EH (cell line): Measurements from ENCODE around the gene LRRC27.

Experiments used
- DNase-seq: peaks from one replicate; pipeline ENCODE4 v3.0.0-alpha.2; 2015; ENCODE audit warnings: low read depth

The LRRC27 gene

GRCh38 chr10:132402781-132403241, 70.8 kb downstream of the LRRC27 start:
- DNase-seq = no peak

DNA sequence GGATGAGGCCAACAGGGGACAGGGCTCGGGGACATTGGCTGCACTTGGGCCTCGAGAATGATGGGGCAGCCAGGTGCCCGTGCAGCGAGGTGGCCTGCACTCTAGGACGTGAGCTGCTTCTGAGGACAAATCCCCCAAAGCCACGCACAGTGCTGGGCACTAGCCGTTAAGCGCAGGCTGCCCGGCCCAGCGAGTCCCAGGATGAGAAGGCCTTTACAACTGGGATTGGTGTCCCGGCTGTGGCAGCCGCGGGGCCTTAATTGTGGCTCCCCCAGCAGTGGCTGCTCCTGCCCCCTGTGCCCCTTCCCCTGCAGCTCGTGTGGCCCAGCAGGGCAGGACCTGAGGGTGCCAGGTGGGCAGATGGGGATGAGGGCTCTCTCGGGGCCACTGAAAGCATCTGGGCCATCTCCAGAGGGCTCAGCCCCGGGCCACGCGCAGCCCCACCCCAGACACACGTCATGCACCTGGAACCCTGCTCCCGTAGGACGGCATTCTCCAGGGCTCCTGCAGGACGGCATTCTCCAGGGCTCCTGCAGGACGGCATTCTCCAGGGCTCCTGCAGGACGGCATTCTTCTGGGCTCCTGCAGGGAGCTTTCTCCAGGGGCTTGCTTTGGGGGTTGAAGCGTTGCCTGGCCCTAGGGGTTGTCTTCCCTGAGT, 71.6 kb downstream of the LRRC27 start:
- no peak for DNase-seq

GRCh38 chr10:132404169-132404880, 72.3 kb downstream of the LRRC27 start:
- no peak for DNase-seq

- DNase-seq = no peak
Observed at GRCh38 chr10:132404911-132405462, 73.0 kb downstream of the LRRC27 start.

DNA sequence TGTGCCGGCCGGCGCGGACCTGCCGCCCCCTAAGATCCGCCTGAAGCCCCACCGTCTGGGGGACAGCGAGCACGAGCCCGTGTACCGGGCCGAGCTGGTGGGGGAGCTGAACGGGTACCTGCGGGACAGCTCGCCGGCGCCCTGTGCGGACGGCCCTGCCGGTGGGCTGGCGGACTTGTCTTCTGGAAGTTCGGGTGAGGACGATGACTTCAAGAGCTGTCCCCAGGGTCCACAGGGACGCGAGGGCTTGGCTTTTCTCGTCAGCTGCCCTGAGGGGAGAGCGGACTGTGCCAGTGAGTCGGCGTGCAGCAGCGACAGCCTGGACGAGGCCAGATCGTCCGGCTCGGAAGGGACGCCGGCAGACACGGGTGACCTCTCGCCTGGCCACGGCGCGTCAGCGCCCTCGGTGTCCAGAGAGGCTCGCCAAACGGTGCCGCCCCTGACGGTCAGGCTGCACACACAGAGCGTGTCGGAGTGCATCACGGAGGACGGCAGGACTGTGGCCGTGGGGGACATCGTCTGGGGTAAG, 73.5 kb downstream of the LRRC27 start:
- DNase-seq = no peak

DNA sequence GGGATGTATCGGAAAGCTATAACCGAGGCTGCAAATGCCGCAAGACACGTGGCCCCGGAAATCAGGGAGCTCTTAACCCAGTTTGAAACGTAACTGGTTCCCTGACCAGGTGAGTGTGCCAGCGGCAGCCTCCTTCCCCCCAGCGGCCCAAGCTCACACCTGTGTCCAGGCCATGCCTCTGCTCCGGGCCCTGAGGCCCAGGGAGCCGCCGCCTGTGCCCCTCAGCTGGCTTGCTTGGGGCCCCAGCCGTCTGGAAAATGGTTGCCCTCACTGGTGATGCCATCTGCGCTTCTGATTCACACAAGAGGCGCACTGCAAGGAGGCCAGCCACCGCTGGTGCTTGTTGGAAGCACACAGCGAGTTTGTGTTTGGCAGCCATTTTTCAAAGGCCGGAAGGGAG, 74.2 kb downstream of the LRRC27 start:
- DNase-seq = no peak

DNA sequence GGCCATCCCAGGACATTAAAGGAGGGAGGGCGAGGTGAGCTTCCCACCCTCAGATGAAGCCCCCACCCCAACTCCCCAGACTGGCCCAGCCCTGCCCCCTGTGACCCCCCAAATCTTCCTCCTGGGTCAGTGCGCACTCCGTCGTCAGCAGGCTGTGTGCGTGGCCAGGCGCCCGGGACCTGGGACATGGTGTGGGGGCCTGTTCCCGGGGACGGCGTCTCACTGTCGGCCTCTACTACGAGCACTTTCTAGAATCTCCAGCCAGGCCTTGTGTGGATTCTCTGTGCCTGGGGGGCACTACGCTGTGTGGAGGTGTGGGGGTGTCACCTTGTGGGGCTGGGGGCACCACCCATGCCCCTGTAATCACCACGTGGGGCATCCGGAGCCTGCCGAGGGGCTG, 74.8 kb downstream of the LRRC27 start:
- DNase-seq = no peak

GRCh38 chr10:132407243-132407746, 75.3 kb downstream of the LRRC27 start:
- no peak for DNase-seq

GRCh38 chr10:132407846-132408278, 75.9 kb downstream of the LRRC27 start:
- peak; percentile 60 for DNase-seq

- no peak for DNase-seq
Observed at GRCh38 chr10:132408367-132408781, 76.4 kb downstream of the LRRC27 start.

DNA sequence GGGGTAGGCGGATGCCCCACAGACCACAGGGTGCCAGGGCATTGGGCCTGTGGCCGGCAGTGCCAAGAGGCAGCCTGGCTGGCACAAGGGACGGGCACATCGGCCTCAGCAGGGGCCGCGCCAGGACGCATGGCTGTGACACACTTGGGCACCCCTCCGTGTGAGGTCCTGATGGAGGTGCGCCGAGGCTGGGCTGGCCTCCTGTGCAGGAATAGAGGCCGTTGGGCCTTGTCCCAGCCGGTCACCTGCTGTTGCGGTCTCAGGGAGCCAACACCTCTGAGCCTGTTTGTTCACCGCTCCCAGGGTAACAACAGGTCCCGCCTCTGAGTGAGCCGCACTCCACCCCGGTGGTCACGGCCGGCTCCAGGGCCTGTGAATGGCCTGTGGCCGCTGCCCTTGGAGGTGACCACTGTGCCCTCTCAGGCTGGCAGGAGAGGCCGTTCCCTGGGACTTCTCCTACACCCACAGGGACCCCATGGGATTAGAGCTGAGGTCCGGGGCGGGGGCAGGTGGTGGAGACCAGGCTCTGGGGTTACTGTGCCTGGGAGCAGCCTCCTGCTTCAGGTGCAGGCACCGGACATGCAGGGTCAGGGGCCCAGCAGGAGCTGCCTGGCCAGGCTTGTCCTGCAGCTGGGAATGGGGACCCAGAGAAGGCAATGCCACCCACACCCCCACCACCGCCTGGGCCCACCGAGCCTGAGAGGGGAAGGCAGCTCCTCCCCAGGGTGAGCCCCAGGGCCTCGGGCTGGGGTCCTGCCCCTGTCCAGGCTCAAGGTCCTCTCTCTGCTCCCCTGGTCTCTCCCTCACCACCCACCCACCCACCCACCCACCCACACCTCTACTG, 77.1 kb downstream of the LRRC27 start:
- DNase-seq = no peak

- no peak for DNase-seq
Observed at GRCh38 chr10:132409667-132410028, 77.7 kb downstream of the LRRC27 start.

GRCh38 chr10:132410056-132410778, 78.2 kb downstream of the LRRC27 start:
- DNase-seq = no peak

- no peak for DNase-seq
Observed at GRCh38 chr10:132410779-132411532, 79.0 kb downstream of the LRRC27 start.

DNA sequence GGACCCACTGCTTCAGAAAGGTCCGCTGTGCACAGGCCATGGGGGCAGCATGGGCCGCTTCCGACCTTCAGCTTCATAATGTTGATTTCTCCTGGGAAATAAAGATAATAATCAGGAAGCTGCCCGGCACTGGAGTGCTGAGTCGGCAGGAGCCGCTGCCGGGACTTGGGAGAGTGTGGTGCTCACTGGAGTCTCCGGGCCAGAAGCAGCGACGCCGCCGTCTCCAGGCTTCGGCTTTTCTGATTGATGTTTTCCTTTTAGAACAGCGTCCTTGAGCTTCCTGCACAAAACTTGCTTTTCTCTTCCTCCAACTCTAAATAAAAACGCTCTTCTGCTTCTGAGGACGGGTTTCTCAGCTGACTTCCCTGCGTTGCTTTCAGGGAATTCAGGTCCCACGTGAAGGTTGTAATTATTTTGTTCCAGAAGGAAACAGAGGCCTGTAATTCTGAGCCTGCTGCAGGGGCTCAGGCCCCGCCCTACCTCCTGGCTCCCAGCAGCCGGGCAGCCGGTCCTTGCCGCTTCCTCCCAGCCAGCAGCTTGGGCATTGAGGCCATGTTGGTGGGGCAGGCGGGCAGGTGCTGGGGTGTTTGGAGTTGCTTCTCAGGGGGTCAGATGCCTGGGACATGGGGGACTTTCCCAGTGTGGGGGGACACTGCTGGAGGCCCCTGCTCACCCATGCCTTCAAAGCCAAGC, 79.7 kb downstream of the LRRC27 start:
- peak; percentile 26 for DNase-seq

GRCh38 chr10:132412316-132413192, 80.6 kb downstream of the LRRC27 start:
- DNase-seq = no peak

- DNase-seq = no peak
Observed at GRCh38 chr10:132413226-132414205, 81.5 kb downstream of the LRRC27 start.
